ENCODE measurements around the gene SNRPD1.
A peak's percentile ranks its signal among the peaks of the same experiment; 100 is the strongest.
"Not testable (repeated sequence)": the region's sequence is repeated elsewhere in the genome, so short reads cannot be mapped to it uniquely, and the experiment has no call there.

The SNRPD1 gene

GRCh38 chr18:21612125-21613039 is at the start of gene SNRPD1:
TSS of gene SNRPD1 (plus strand) at chr18:21612314. CDS start at chr18:21612430, 116 bp downstream.
- DNase-seq, result peak; percentile 91

- DNase-seq, result no peak
Measured at GRCh38 chr18:21571772-21572171, 40.3 kb upstream of the SNRPD1 start.

GRCh38 chr18:21575656-21576055 is 36.5 kb upstream of the SNRPD1 start:
- no peak for DNase-seq

GRCh38 chr18:21584391-21584790 is 27.7 kb upstream of the SNRPD1 start:
- no peak for DNase-seq

GRCh38 chr18:21592361-21592760 is 19.8 kb upstream of the SNRPD1 start:
- not testable (repeated sequence) for DNase-seq

- DNase-seq, result no peak
Measured at GRCh38 chr18:21593540-21594257, 18.4 kb upstream of the SNRPD1 start.

GRCh38 chr18:21597620-21598019 is 14.5 kb upstream of the SNRPD1 start:
- no peak for DNase-seq

GRCh38 chr18:21598726-21599584 is 13.2 kb upstream of the SNRPD1 start:
- DNase-seq, result no peak

- peak; percentile 67 for DNase-seq
Measured at GRCh38 chr18:21599585-21600525, 12.3 kb upstream of the SNRPD1 start.

GRCh38 chr18:21600526-21601410 is 11.3 kb upstream of the SNRPD1 start, which contains the start of gene ESCO1:
TSS of gene ESCO1 (minus strand) at chr18:21600704. CDS start at chr18:21574843, 25,861 bp downstream.
- peak; percentile 92 for DNase-seq

- DNase-seq, result no peak
Measured at GRCh38 chr18:21602299-21602587, 9.9 kb upstream of the SNRPD1 start.

- DNase-seq, result no peak
Measured at GRCh38 chr18:21604671-21605070, 7.4 kb upstream of the SNRPD1 start.

GRCh38 chr18:21605213-21605612 is 6.9 kb upstream of the SNRPD1 start:
- DNase-seq, result no peak

- DNase-seq, result not testable (repeated sequence)
Measured at GRCh38 chr18:21611401-21612124, 551 bp upstream of the SNRPD1 start.

- DNase-seq, result not testable (repeated sequence)
Measured at GRCh38 chr18:21621640-21622039, 9.5 kb downstream of the SNRPD1 start.

GRCh38 chr18:21629089-21629832 is 17.1 kb downstream of the SNRPD1 start:
- DNase-seq, result no peak

- no peak for DNase-seq
Measured at GRCh38 chr18:21632393-21632792, 20.3 kb downstream of the SNRPD1 start.

- DNase-seq, result no peak
Measured at GRCh38 chr18:21634588-21635199, 22.6 kb downstream of the SNRPD1 start.

- no peak for DNase-seq
Measured at GRCh38 chr18:21636769-21637168, 24.7 kb downstream of the SNRPD1 start.

All from activated naive CD4-positive, alpha-beta T cell treated with anti-CD3 and anti-CD28 coated beads, Interleukin-2, amount 50 U/mL, for 16 hours (primary cell).